IMR-90 (cell line): ENCODE measurements around the gene EFEMP2. TPM values are rescaled to one million over a fixed set of nuclear protein-coding genes. Genes with fewer than 3 reads are reported as not detected.

ENCODE experiments used
- ATAC-seq: fragments of 200-7000 bp; cut with Tn5 transposase; 2 replicates; pipeline ENCODE4 v1.9.1; 2020; ENCODE audit warnings: low read depth, mild to moderate bottlenecking, moderate library complexity
- BruUV-seq: library from RNA; stranded (reverse); fragments of 400-500 nt; replicated peaks from 2 replicates; lab custom pipeline; 2021; lab: Mats Ljungman, UMichigan
- CTCF ChIA-PET: fragments of 300-600 bp; formaldehyde crosslinking; extraction: SDS; loops from one replicate; lab custom pipeline; 2021; ENCODE audit warnings: antibody characterized with exemption; lab: Yijun Ruan, JAX
- POLR2A ChIA-PET: fragments of 300-600 bp; sonication (Branson Sonifier 250); formaldehyde crosslinking; loops from one replicate; lab custom pipeline; 2022; ENCODE audit warnings: antibody characterized with exemption; ENCODE audit not compliant: unreplicated experiment; lab: Charles Lee
- DNase-seq: peaks from one replicate; pipeline ENCODE4 v3.0.0; 2013
- H2AFZ ChIP-seq: replicated peaks from 2 replicates; pipeline ENCODE3; 2013; ENCODE audit warnings: low read length, mild to moderate bottlenecking; ENCODE audit not compliant: poor library complexity
- H2AK5ac ChIP-seq: 2 replicates; pipeline ENCODE4 v1.6.1; 2013; ENCODE audit warnings: low read depth, low read length, inconsistent platforms
- H2AK9ac ChIP-seq: replicated peaks from 2 replicates; pipeline ENCODE3; 2013; ENCODE audit warnings: mild to moderate bottlenecking, low read depth, low read length, moderate library complexity; ENCODE audit not compliant: poor library complexity
- H2BK120ac ChIP-seq: 2 replicates; pipeline ENCODE4 v1.6.1; 2013; ENCODE audit warnings: low read depth, low read length, inconsistent platforms
- H2BK15ac ChIP-seq: 3 replicates; pipeline ENCODE4 v1.6.1; 2013; ENCODE audit warnings: low read depth, low read length, inconsistent platforms
- H2BK20ac ChIP-seq: 2 replicates; pipeline ENCODE4 v1.6.1; 2013; ENCODE audit warnings: low read depth, mild to moderate bottlenecking, inconsistent platforms, low read length, moderate library complexity
- H2BK5ac ChIP-seq: 2 replicates; pipeline ENCODE4 v1.6.1; 2013; ENCODE audit warnings: mild to moderate bottlenecking, low read depth, low read length, inconsistent platforms; ENCODE audit not compliant: poor library complexity, severe bottlenecking
- H3K14ac ChIP-seq: replicated peaks from 2 replicates; pipeline ENCODE4 v1.6.1; 2013; ENCODE audit warnings: low read depth, low read length, inconsistent platforms
- H3K18ac ChIP-seq: 2 replicates; pipeline ENCODE4 v1.6.1; 2013; ENCODE audit warnings: low read depth, low read length, control low read depth
- H3K23ac ChIP-seq: 2 replicates; pipeline ENCODE4 v1.6.1; 2013; ENCODE audit warnings: low read depth, low read length, inconsistent platforms
- H3K27ac ChIP-seq: 2 replicates; pipeline ENCODE4 v1.5.1; 2013; ENCODE audit warnings: mild to moderate bottlenecking, control low read depth, low read length; ENCODE audit not compliant: insufficient read depth
- H3K27me3 ChIP-seq: 2 replicates; pipeline ENCODE4 v1.6.1; 2013; ENCODE audit warnings: low read length; ENCODE audit not compliant: control insufficient read depth, insufficient read depth
- H3K36me3 ChIP-seq: 2 replicates; pipeline ENCODE4 v1.6.1; 2013; ENCODE audit warnings: low read length, mixed read lengths; ENCODE audit not compliant: control insufficient read depth, insufficient read depth
- H3K4ac ChIP-seq: 2 replicates; pipeline ENCODE4 v1.6.1; 2013; ENCODE audit warnings: low read depth, low read length, inconsistent platforms
- H3K4me1 ChIP-seq: 2 replicates; pipeline ENCODE4 v1.6.1; 2013; ENCODE audit warnings: low read length, mixed read lengths; ENCODE audit not compliant: control insufficient read depth, insufficient read depth
- H3K4me2 ChIP-seq: 2 replicates; pipeline ENCODE4 v1.6.1; 2013; ENCODE audit warnings: low read depth, mild to moderate bottlenecking, control low read depth, low read length, moderate library complexity
- H3K4me3 ChIP-seq: 2 replicates; pipeline ENCODE4 v1.5.1; 2013; ENCODE audit warnings: low read depth, mild to moderate bottlenecking, control low read depth, low read length, moderate library complexity; ENCODE audit not compliant: insufficient read depth
- H3K56ac ChIP-seq: 2 replicates; pipeline ENCODE4 v1.6.1; 2013; ENCODE audit warnings: low read length, inconsistent platforms; ENCODE audit not compliant: insufficient read depth; ENCODE audit errors: extremely low read depth
- H3K79me1 ChIP-seq, 2 experiments: 2 replicates each; pipeline ENCODE4 v1.6.1; 2013; ENCODE audit warnings: low read length in 2 of 2, inconsistent platforms in 1 of 2, low read depth in 1 of 2
- H3K9ac ChIP-seq: 2 replicates; pipeline ENCODE4 v1.6.1; 2013; ENCODE audit warnings: low read depth, low read length, control low read depth
- H3K9me1 ChIP-seq: 2 replicates; pipeline ENCODE4 v1.6.1; 2013; ENCODE audit warnings: low read length, inconsistent platforms; ENCODE audit not compliant: insufficient read depth
- H3K9me3 ChIP-seq: 2 replicates; pipeline ENCODE4 v1.6.1; 2013; ENCODE audit warnings: low read length; ENCODE audit not compliant: control insufficient read depth, insufficient read depth
- H4K20me1 ChIP-seq: 2 replicates; pipeline ENCODE4 v1.6.1; 2013; ENCODE audit warnings: low read length, inconsistent platforms; ENCODE audit not compliant: insufficient read depth
- H4K5ac ChIP-seq: 2 replicates; pipeline ENCODE4 v1.6.1; 2013; ENCODE audit warnings: mild to moderate bottlenecking, low read depth, low read length, control low read depth
- H4K8ac ChIP-seq, 2 experiments: 2 replicates each; pipeline ENCODE4 v1.6.1; 2013; ENCODE audit warnings: low read depth in 2 of 2, low read length in 2 of 2, control low read depth in 1 of 2, inconsistent platforms in 1 of 2
- H4K91ac ChIP-seq: 2 replicates; pipeline ENCODE4 v1.6.1; 2013; ENCODE audit warnings: low read depth, low read length, inconsistent platforms; ENCODE audit not compliant: insufficient read depth
- BHLHE40 ChIP-seq: fragments of 150-350 bp; IDR thresholded peaks from 2 replicates; pipeline ENCODE4 v1.6.1; 2016; ENCODE audit warnings: mild to moderate bottlenecking, low read depth, low read length
- CHD1 ChIP-seq: IDR thresholded peaks from 2 replicates; pipeline ENCODE4 v1.6.1; 2012; ENCODE audit warnings: low read depth, low read length, improper control_type of control experiment
- MAFK ChIP-seq: IDR thresholded peaks from 2 replicates; pipeline ENCODE4 v1.6.1; 2012; ENCODE audit warnings: low read depth, low read length, improper control_type of control experiment
- MXI1 ChIP-seq: IDR thresholded peaks from 2 replicates; pipeline ENCODE4 v1.6.1; 2012; ENCODE audit warnings: low read depth, mild to moderate bottlenecking, low read length, moderate library complexity, borderline replicate concordance
- POLR2A ChIP-seq: IDR thresholded peaks from 2 replicates; pipeline ENCODE4 v1.6.1; 2012; ENCODE audit warnings: mild to moderate bottlenecking, low read depth, low read length
- RAD21 ChIP-seq: IDR thresholded peaks from 2 replicates; pipeline ENCODE4 v1.6.1; 2012; ENCODE audit warnings: low read length, improper control_type of control experiment
- SMC3 ChIP-seq: fragments of 150-350 bp; IDR thresholded peaks from 2 replicates; pipeline ENCODE4 v1.6.1; 2016; ENCODE audit warnings: low read depth, mild to moderate bottlenecking, antibody characterized with exemption, low read length, moderate library complexity
- WGBS, 2 experiments: methylation state at CpG; one replicate each; pipeline versions ENCODE4 v1.1.5 to v1.1.7; 2013; ENCODE audit warnings: missing lambda C conversion rate in 2 of 2; ENCODE audit not compliant: insufficient read length in 1 of 2; ENCODE audit errors: extremely low coverage in 2 of 2; 5-methylcytosine and 5-hydroxymethylcytosine counted together
- dilution Hi-C: fragments of 300-500 bp; cut with HindIII; formaldehyde crosslinking; loops from one replicate; pipeline ENCODE4 v1.14.3; 2018; ENCODE audit warnings: low sequenced_read_pairs; ENCODE audit not compliant: unreplicated experiment
- in situ Hi-C: fragments of 300-500 bp; cut with MboI; formaldehyde crosslinking; loops from 3 replicates; pipeline ENCODE4 v1.14.3; 2019; ENCODE audit warnings: low sequenced_read_pairs, inconsistent platforms, mixed read lengths
- intact Hi-C: fragments of 100-400 bp; cut with micrococcal nuclease; formaldehyde crosslinking; loops from 2 replicates; pipeline ENCODE4 v1.10.0; 2022
- polyA plus RNA-seq, 3 experiments: library from polyadenylated mRNA; depleted of rRNA; stranded (reverse); fragments of >200 nt; gene quantifications; 2 replicates each; pipeline ENCODE4 v1.2.3, GENCODE V29; 2012; ENCODE audit warnings: low replicate concordance in 1 of 3
- total RNA-seq: library from RNA; depleted of rRNA; stranded (reverse); fragments of >200 nt; gene quantifications from 2 replicates; pipeline ENCODE4 v1.2.3, GENCODE V29; 2012
- TF ChIP-seq, protein P1 (sequence below): fragments of 150-350 bp; IDR thresholded peaks from 2 replicates; pipeline ENCODE4 v1.6.1; 2017; ENCODE audit warnings: mild to moderate bottlenecking, antibody characterized with exemption, low read length, low read depth

Gene EFEMP2
- total and polyA plus RNA-seq, 2 of the 4 experiments (the other 2 are of a cell fraction) = 62.7 to 431 TPM

DNA sequence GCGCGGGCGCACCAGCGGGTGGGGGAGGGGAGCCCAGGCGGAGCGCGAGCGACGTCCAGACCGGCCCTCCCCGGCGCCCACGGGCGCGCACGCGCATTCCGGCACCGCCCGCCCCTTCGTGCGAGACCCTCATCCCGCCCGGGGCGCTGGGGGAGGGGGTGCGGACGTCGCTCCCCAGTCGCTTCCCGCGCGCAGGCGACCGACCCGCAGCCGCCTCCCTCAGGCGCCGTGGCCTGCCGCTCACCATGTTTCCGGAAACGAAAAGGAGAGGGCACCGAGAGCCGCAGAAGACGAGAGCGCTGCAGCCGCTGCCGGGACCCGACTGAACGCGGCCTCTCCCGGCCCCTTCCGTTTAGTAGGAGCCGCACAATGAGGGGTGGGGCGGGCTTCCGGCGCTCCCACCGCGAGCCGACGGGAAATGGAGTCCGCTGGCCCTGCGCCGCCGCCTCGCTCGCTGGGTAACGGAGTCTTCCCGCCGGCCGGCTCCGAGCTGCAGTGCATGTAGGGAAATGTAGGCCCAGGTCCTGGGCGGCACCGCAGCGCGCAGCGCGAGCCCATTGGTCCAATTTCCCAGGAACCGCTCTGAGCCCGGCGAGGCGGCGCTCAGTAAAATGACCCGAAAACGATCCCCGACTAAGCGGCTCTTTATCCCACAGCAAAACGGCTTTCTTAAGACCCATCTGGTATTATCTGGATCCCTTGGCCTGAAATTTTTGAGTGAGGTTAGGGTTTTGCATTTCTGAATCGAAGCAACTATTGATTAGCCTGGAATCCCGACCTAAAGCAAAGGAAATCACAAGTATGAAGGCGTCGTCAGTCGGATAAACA, 14.5 kb downstream of the EFEMP2 start, which contains the start of gene CFL1 (continued):
- TF ChIP-seq MXI1 (peak; percentile 44; the same call in 1 of the 2 replicates), SMC3 (no peak), POLR2A (peak; percentile 100)

DNA sequence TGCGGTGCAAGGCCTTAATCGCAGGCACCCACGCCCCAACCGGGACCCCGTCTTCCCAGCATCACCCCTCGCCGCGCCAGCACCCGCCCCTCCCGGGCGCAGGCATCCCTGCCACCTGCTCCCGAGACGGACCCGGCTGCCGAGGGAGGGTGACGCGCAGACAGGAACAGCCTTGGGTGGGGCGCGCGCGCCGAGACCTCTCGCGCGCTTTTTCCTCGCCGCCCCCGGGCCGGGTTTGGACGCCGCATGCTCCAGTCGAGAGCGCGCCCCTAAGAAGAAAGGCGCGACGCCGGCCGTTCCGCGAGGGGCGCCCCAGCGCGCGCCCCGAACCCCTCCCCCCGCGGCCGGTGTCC, 15.1 kb downstream of the EFEMP2 start:
- H3K9me3 ChIP-seq = no peaks in the 10 kb centered on the region
- H3K36me3 ChIP-seq = peaks cover 50% of the 10 kb centered on the region
- peak overlapping the region; percentile 51 for H2AFZ ChIP-seq
- peak overlapping the region; percentile 19; the same call in 1 of the 2 replicates for H3K18ac ChIP-seq
- H3K4me2 ChIP-seq = peak overlapping the region; percentile 57
- H3K23ac ChIP-seq = 0 out of 2 replicates have a peak overlapping the region, but pooled peaks have one; percentile 41
- H2AK5ac ChIP-seq = peak overlapping the region; percentile 81; the same call in 1 of the 2 replicates
- TF ChIP-seq RAD21 (no peak), CHD1 (no peak), MAFK (no peak), BHLHE40 (no peak)
- TF ChIP-seq, protein P1, sequence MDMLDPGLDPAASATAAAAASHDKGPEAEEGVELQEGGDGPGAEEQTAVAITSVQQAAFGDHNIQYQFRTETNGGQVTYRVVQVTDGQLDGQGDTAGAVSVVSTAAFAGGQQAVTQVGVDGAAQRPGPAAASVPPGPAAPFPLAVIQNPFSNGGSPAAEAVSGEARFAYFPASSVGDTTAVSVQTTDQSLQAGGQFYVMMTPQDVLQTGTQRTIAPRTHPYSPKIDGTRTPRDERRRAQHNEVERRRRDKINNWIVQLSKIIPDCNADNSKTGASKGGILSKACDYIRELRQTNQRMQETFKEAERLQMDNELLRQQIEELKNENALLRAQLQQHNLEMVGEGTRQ = no peak
- BruUV-seq = no TSS peak
- ChIA-PET POLR2A (interaction anchor here (1.0 kb wide), 1 partner anchor 9 kb away, joined by 3 read pairs; no protein-coding TSS in a partner anchor), CTCF (interaction anchor here (1.0 kb wide), 1 partner anchor 40 kb away, joined by 3 read pairs; no protein-coding TSS in a partner anchor)
- H3K79me1 ChIP-seq = peaks cover 25 to 70% of the 10 kb centered on the region in 2 experiments
- H2BK5ac ChIP-seq = peak overlapping the region; percentile 81
- peak overlapping the region in 1 of 2 experiments; percentile 46; a peak in 1 of 4 replicates for H4K8ac ChIP-seq
- WGBS, 2 experiments = 0% methylated on average over 14 of the region's 49 CpGs; no CpG with 5 or more reads in 1 of the 2 experiments
- DNase-seq = no peak
- peak overlapping the region; percentile 45 for H4K5ac ChIP-seq
- no peak overlapping the region for H2BK15ac ChIP-seq
- dilution Hi-C loops (no loop called here), in situ Hi-C loops (no loop called here), intact Hi-C loops (loop anchor here (1.0 kb wide), 1 partner anchor 31 kb away; the partner anchor contains the start of gene FIBP)
- peak overlapping the region; percentile 93 for H3K27ac ChIP-seq
- ATAC-seq = no peak
- peaks cover 29% of the 10 kb centered on the region for H3K9me1 ChIP-seq
- peak overlapping the region; percentile 80; the same call in 1 of the 2 replicates for H4K91ac ChIP-seq
- H2AK9ac ChIP-seq = peak overlapping the region; percentile 100
- H3K4ac ChIP-seq = peak overlapping the region; percentile 89
- H2BK20ac ChIP-seq = no peak overlapping the region
- peak overlapping the region; percentile 93 for H3K14ac ChIP-seq
- H3K4me3 ChIP-seq = peak overlapping the region; percentile 89
- H3K27me3 ChIP-seq = no peaks in the 10 kb centered on the region
- peak overlapping the region; percentile 29 for H3K56ac ChIP-seq
- no peak overlapping the region for H2BK120ac ChIP-seq
- peaks cover 11% of the 10 kb centered on the region for H3K4me1 ChIP-seq
- peak overlapping the region; percentile 77 for H3K9ac ChIP-seq
- peaks cover 58% of the 10 kb centered on the region for H4K20me1 ChIP-seq
